Pulmonary artery endothelial cell (primary cell): ENCODE measurements around the gene OTUD5. TPM values are rescaled to one million over a fixed set of nuclear protein-coding genes. Genes with fewer than 3 reads are reported as not detected.

Experiments used
- DNase-seq: peaks from one replicate; pipeline ENCODE4 v3.0.0-alpha.2; 2011; ENCODE audit warnings: low read depth, low spot score
- total RNA-seq: library from RNA; depleted of rRNA; stranded (reverse); fragments of >200 nt; gene quantifications from 2 replicates; pipeline ENCODE4 v1.2.3, GENCODE V29; 2014

OTUD5 gene
- total RNA-seq, 1 donor from 2014 or later = 30.5 TPM

- no peak for DNase-seq
Observed at GRCh38 chrX:48972220-48973164, 15.1 kb upstream of the OTUD5 start.

GRCh38 chrX:48971249-48972219, 14.1 kb upstream of the OTUD5 start, which contains the start of gene KCND1:
Gene KCND1 (minus strand): TSS chrX:48971844. CDS start chrX:48970271, 1,573 bp downstream.
- no peak for DNase-seq

GRCh38 chrX:48969471-48969870, 12.1 kb upstream of the OTUD5 start:
- DNase-seq = no peak

- no peak for DNase-seq
Observed at GRCh38 chrX:48968377-48968776, 11.0 kb upstream of the OTUD5 start.

GRCh38 chrX:48966796-48967579, 9.6 kb upstream of the OTUD5 start:
- DNase-seq = no peak

- no peak for DNase-seq
Observed at GRCh38 chrX:48965959-48966358, 8.6 kb upstream of the OTUD5 start.

GRCh38 chrX:48961585-48962091, 4.2 kb upstream of the OTUD5 start:
- no peak for DNase-seq

GRCh38 chrX:48960291-48960690, 2.9 kb upstream of the OTUD5 start:
- no peak for DNase-seq

GRCh38 chrX:48958635-48959094, 1.3 kb upstream of the OTUD5 start:
- no peak for DNase-seq

- DNase-seq = peak; percentile 92
Observed at GRCh38 chrX:48957827-48958634, 624 bp upstream of the OTUD5 start.

- no peak for DNase-seq
Observed at GRCh38 chrX:48956728-48957414, 536 bp downstream of the OTUD5 start.

GRCh38 chrX:48948589-48948988, 8.8 kb downstream of the OTUD5 start:
- DNase-seq = no peak

GRCh38 chrX:48945517-48946348, 11.7 kb downstream of the OTUD5 start:
- no peak for DNase-seq

GRCh38 chrX:48942895-48943294, 14.5 kb downstream of the OTUD5 start:
- no peak for DNase-seq

GRCh38 chrX:48940404-48940955, 16.9 kb downstream of the OTUD5 start:
- DNase-seq = no peak

- no peak for DNase-seq
Observed at GRCh38 chrX:48939524-48940228, 17.7 kb downstream of the OTUD5 start.

- DNase-seq = no peak
Observed at GRCh38 chrX:48938721-48939425, 18.5 kb downstream of the OTUD5 start.
